Measurements from ENCODE around the gene AOPEP. TPM values are rescaled to one million over a fixed set of nuclear protein-coding genes. Genes with fewer than 3 reads are reported as not detected.

The AOPEP gene
- total RNA-seq, 5 donors from 2014 or later (not counting 1 experiment from before 2014, with no cell fraction given): 10.4 to 14.8 (median 11.3) TPM

GRCh38 chr9:94736759-94737158, 10.3 kb downstream of the AOPEP start:
- ATAC-seq (replicated peaks in 1 of 4) (no peak), DNase-seq (no peak)
- Mint-ChIP-seq H3K27me3 (no peaks in the 10 kb centered on the region), H3K4me3 (no peak overlapping the region), H3K4me1 (peaks cover 0 to 9% (median 4%) of the 10 kb centered on the region in 3 donors), H3K36me3 (peaks cover 7% of the 10 kb centered on the region), H3K27ac (no peak overlapping the region), H3K9me3 (no peaks in the 10 kb centered on the region)
- no peak overlapping the region for H3K27ac ChIP-seq (ENCODE audit: low read length)
- H3K27me3 ChIP-seq (replicated peaks in 1 of 2; ENCODE audit: control insufficient read depth in 2 of 2, extremely low read depth in 1 of 2, insufficient read depth in 2 of 2, low read length in 1 of 2): no peaks in the 10 kb centered on the region
- H3K36me3 ChIP-seq (ENCODE audit: control insufficient read depth in 2 of 2, extremely low read depth in 1 of 2, insufficient read depth in 1 of 2, low read length in 1 of 2): peaks cover 0 to 4% of the 10 kb centered on the region in 2 donors
- ChIA-PET POLR2A (interaction anchor here in 1 of 2 donors (0.6 kb wide), 1 partner anchor 1478 kb away, joined by 10 read pairs; no protein-coding TSS in a partner anchor), CTCF (no interaction called here)
- no peaks in the 10 kb centered on the region for H3K4me1 ChIP-seq (ENCODE audit: control insufficient read depth in 1 of 2, extremely low read depth in 1 of 2, insufficient read depth in 2 of 2, low read length in 2 of 2)
- H3K4me3 ChIP-seq (ENCODE audit: control insufficient read depth in 1 of 2, extremely low read depth in 1 of 2, low read length in 1 of 2): no peak overlapping the region
- H3K9me3 ChIP-seq: no peaks in the 10 kb centered on the region

- Histone ChIP-seq H3K27me3 (replicated peaks in 1 of 2; ENCODE audit: control insufficient read depth in 2 of 2, extremely low read depth in 1 of 2, insufficient read depth in 2 of 2, low read length in 1 of 2) (no peaks in the 10 kb centered on the region), H3K4me3 (ENCODE audit: control insufficient read depth in 1 of 2, extremely low read depth in 1 of 2, low read length in 1 of 2) (no peak overlapping the region), H3K9me3 (no peaks in the 10 kb centered on the region), H3K4me1 (ENCODE audit: control insufficient read depth in 1 of 2, extremely low read depth in 1 of 2, insufficient read depth in 2 of 2, low read length in 2 of 2) (no peaks in the 10 kb centered on the region), H3K27ac (ENCODE audit: low read length) (no peak overlapping the region), H3K36me3 (ENCODE audit: control insufficient read depth in 2 of 2, extremely low read depth in 1 of 2, insufficient read depth in 1 of 2, low read length in 1 of 2) (no peaks in the 10 kb centered on the region)
- Mint-ChIP-seq H3K27ac (no peak overlapping the region), H3K9me3 (no peaks in the 10 kb centered on the region), H3K36me3 (peaks cover 24% of the 10 kb centered on the region), H3K4me3 (no peak overlapping the region), H3K27me3 (no peaks in the 10 kb centered on the region), H3K4me1 (peaks cover 0 to 12% (median 2%) of the 10 kb centered on the region in 3 donors)
- CTCF ChIA-PET: no interaction called here
- ATAC-seq (replicated peaks in 1 of 4) (no peak), DNase-seq (no peak)
- POLR2A ChIA-PET: interaction anchor here in 1 of 2 donors (0.6 kb wide), 1 partner anchor 588 kb away, joined by 4 read pairs; no protein-coding TSS in a partner anchor
- WGBS (ENCODE audit: insufficient coverage): 94% methylated on average over 2 of the region's 3 CpGs
Observed at GRCh38 chr9:94740145-94740840, 13.8 kb downstream of the AOPEP start.

GRCh38 chr9:94741866-94742265, 15.4 kb downstream of the AOPEP start:
- peaks cover 29% of the 10 kb centered on the region for H3K36me3 Mint-ChIP-seq
- no peaks in the 10 kb centered on the region for H3K27me3 Mint-ChIP-seq
- ChIA-PET CTCF (no interaction called here), POLR2A (no interaction called here)
- H3K9me3 Mint-ChIP-seq: no peaks in the 10 kb centered on the region
- DNase-seq (no peak), ATAC-seq (replicated peaks in 1 of 4) (no peak)
- H3K4me3 Mint-ChIP-seq: no peak overlapping the region
- H3K27ac Mint-ChIP-seq: no peak overlapping the region
- Histone ChIP-seq H3K27ac (ENCODE audit: low read length) (no peak overlapping the region), H3K4me1 (ENCODE audit: control insufficient read depth in 1 of 2, extremely low read depth in 1 of 2, insufficient read depth in 2 of 2, low read length in 2 of 2) (no peaks in the 10 kb centered on the region), H3K9me3 (no peaks in the 10 kb centered on the region), H3K27me3 (replicated peaks in 1 of 2; ENCODE audit: control insufficient read depth in 2 of 2, extremely low read depth in 1 of 2, insufficient read depth in 2 of 2, low read length in 1 of 2) (no peaks in the 10 kb centered on the region), H3K4me3 (ENCODE audit: control insufficient read depth in 1 of 2, extremely low read depth in 1 of 2, low read length in 1 of 2) (no peak overlapping the region), H3K36me3 (ENCODE audit: control insufficient read depth in 2 of 2, extremely low read depth in 1 of 2, insufficient read depth in 1 of 2, low read length in 1 of 2) (no peaks in the 10 kb centered on the region)
- peaks cover 0 to 12% (median 2%) of the 10 kb centered on the region in 3 donors for H3K4me1 Mint-ChIP-seq
- WGBS (ENCODE audit: insufficient coverage): 100% methylated on average over 1 of the region's 3 CpGs

GRCh38 chr9:94743035-94743954, 16.8 kb downstream of the AOPEP start:
- peaks cover 0 to 8% (median 4%) of the 10 kb centered on the region in 3 donors for H3K9me3 Mint-ChIP-seq
- H3K27me3 Mint-ChIP-seq: no peaks in the 10 kb centered on the region
- Histone ChIP-seq H3K27me3 (replicated peaks in 1 of 2; ENCODE audit: control insufficient read depth in 2 of 2, extremely low read depth in 1 of 2, insufficient read depth in 2 of 2, low read length in 1 of 2) (no peaks in the 10 kb centered on the region), H3K9me3 (no peaks in the 10 kb centered on the region), H3K4me1 (ENCODE audit: control insufficient read depth in 1 of 2, extremely low read depth in 1 of 2, insufficient read depth in 2 of 2, low read length in 2 of 2) (no peaks in the 10 kb centered on the region), H3K27ac (ENCODE audit: low read length) (no peak overlapping the region), H3K36me3 (ENCODE audit: control insufficient read depth in 2 of 2, extremely low read depth in 1 of 2, insufficient read depth in 1 of 2, low read length in 1 of 2) (no peaks in the 10 kb centered on the region), H3K4me3 (ENCODE audit: control insufficient read depth in 1 of 2, extremely low read depth in 1 of 2, low read length in 1 of 2) (no peak overlapping the region)
- no peak for DNase-seq
- 67% methylated on average over 3 of the region's 6 CpGs for WGBS (ENCODE audit: insufficient coverage)
- ChIA-PET CTCF (no interaction called here), POLR2A (no interaction called here)
- peaks cover 34% of the 10 kb centered on the region for H3K36me3 Mint-ChIP-seq
- H3K4me1 Mint-ChIP-seq: peaks cover 0 to 12% (median 0%) of the 10 kb centered on the region in 3 donors
- H3K4me3 Mint-ChIP-seq: no peak overlapping the region
- no peak for ATAC-seq (replicated peaks in 1 of 4)
- no peak overlapping the region for H3K27ac Mint-ChIP-seq

GRCh38 chr9:94745806-94746540, 19.5 kb downstream of the AOPEP start:
- peaks cover 55% of the 10 kb centered on the region for H3K36me3 Mint-ChIP-seq
- ATAC-seq (replicated peaks in 1 of 4): no peak
- H3K4me1 Mint-ChIP-seq: peaks cover 0 to 4% (median 0%) of the 10 kb centered on the region in 3 donors
- H3K9me3 ChIP-seq: peaks cover 7% of the 10 kb centered on the region
- H3K27ac ChIP-seq (ENCODE audit: low read length): no peak overlapping the region
- no peaks in the 10 kb centered on the region for H3K36me3 ChIP-seq (ENCODE audit: control insufficient read depth in 2 of 2, extremely low read depth in 1 of 2, insufficient read depth in 1 of 2, low read length in 1 of 2)
- no peak for DNase-seq
- no peak overlapping the region for H3K4me3 ChIP-seq (ENCODE audit: control insufficient read depth in 1 of 2, extremely low read depth in 1 of 2, low read length in 1 of 2)
- H3K4me1 ChIP-seq (ENCODE audit: control insufficient read depth in 1 of 2, extremely low read depth in 1 of 2, insufficient read depth in 2 of 2, low read length in 2 of 2): no peaks in the 10 kb centered on the region
- H3K27ac Mint-ChIP-seq: no peak overlapping the region
- no peaks in the 10 kb centered on the region for H3K27me3 Mint-ChIP-seq
- CTCF ChIA-PET: no interaction called here
- POLR2A ChIA-PET: no interaction called here
- H3K4me3 Mint-ChIP-seq: no peak overlapping the region
- H3K27me3 ChIP-seq (replicated peaks in 1 of 2; ENCODE audit: control insufficient read depth in 2 of 2, extremely low read depth in 1 of 2, insufficient read depth in 2 of 2, low read length in 1 of 2): no peaks in the 10 kb centered on the region
- WGBS (ENCODE audit: insufficient coverage): 100% methylated on average over 1 of the region's 8 CpGs
- H3K9me3 Mint-ChIP-seq: peaks cover 3 to 21% (median 18%) of the 10 kb centered on the region in 3 donors

All from T-cell (primary cell).